Amygdala (tissue), 56 donors: ENCODE data around the gene FNBP1.
A peak's percentile ranks its signal among the peaks of the same experiment; 100 is the strongest.
"Not testable (repeated sequence)": the region's sequence is repeated elsewhere in the genome, so short reads cannot be mapped to it uniquely, and the experiment has no call there.

Experiments
- DNase-seq, 56 donors: peaks; one replicate each; lab custom pipeline; 2025; lab: John Stamatoyannopoulos, UW

Gene FNBP1

GRCh38 chr9:129997706-129998105 is 45.3 kb downstream of the FNBP1 start:
- not testable (repeated sequence) for DNase-seq

- DNase-seq, result no peak
Measured at GRCh38 chr9:129996161-129996830, 46.7 kb downstream of the FNBP1 start.

- DNase-seq, result peak in 5 of 56 donors; percentile 8 to 27 (median 20)
Measured at GRCh38 chr9:129995409-129996160, 47.4 kb downstream of the FNBP1 start.

GRCh38 chr9:129994882-129995281 is 48.1 kb downstream of the FNBP1 start:
- no peak for DNase-seq

- not testable (repeated sequence) for DNase-seq
Measured at GRCh38 chr9:129991139-129991538, 51.9 kb downstream of the FNBP1 start.

GRCh38 chr9:129990269-129991010 is 52.5 kb downstream of the FNBP1 start:
- DNase-seq, result no peak

GRCh38 chr9:129989740-129990139 is 53.2 kb downstream of the FNBP1 start:
- DNase-seq, result no peak

- no peak for DNase-seq
Measured at GRCh38 chr9:129989362-129989708, 53.7 kb downstream of the FNBP1 start.

- no peak for DNase-seq
Measured at GRCh38 chr9:129988607-129989361, 54.2 kb downstream of the FNBP1 start.

GRCh38 chr9:129987941-129988340 is 55.0 kb downstream of the FNBP1 start:
- DNase-seq, result no peak

GRCh38 chr9:129987047-129987446 is 55.9 kb downstream of the FNBP1 start:
- DNase-seq, result no peak

- DNase-seq, result not testable (repeated sequence)
Measured at GRCh38 chr9:129984589-129984988, 58.4 kb downstream of the FNBP1 start.

GRCh38 chr9:129983891-129984290 is 59.1 kb downstream of the FNBP1 start:
- no peak for DNase-seq

GRCh38 chr9:129981180-129981907 is 61.6 kb downstream of the FNBP1 start:
- peak in 36 of 56 donors; percentile 9 to 79 (median 48) for DNase-seq

GRCh38 chr9:129980224-129980623 is 62.8 kb downstream of the FNBP1 start:
- DNase-seq, result not testable (repeated sequence)

GRCh38 chr9:129979071-129979745 is 63.8 kb downstream of the FNBP1 start:
- DNase-seq, result no peak

GRCh38 chr9:129972816-129973215 is 70.2 kb downstream of the FNBP1 start:
- no peak for DNase-seq

- DNase-seq, result no peak
Measured at GRCh38 chr9:129968690-129969485, 74.1 kb downstream of the FNBP1 start.
